Panc1 (cell line): ENCODE data around the gene TRIM17. TPM values are rescaled to one million over a fixed set of nuclear protein-coding genes. Genes with fewer than 3 reads are reported as not detected.

Experiments used
- ATAC-seq: fragments of 200-7000 bp; cut with Tn5 transposase; 2 replicates; pipeline ENCODE4 v1.9.1; 2020; ENCODE audit warnings: mild to moderate bottlenecking, moderate library complexity
- BruUV-seq: library from RNA; stranded (reverse); fragments of 400-500 nt; replicated peaks from 2 replicates; lab custom pipeline; 2021; lab: Mats Ljungman, UMichigan
- CTCF ChIA-PET: fragments of 300-600 bp; sonication (Branson Sonifier 250); formaldehyde crosslinking; loops from one replicate; lab custom pipeline; 2022; ENCODE audit warnings: antibody characterized with exemption; lab: Charles Lee
- POLR2A ChIA-PET: fragments of 300-600 bp; sonication (Branson Sonifier 250); formaldehyde crosslinking; loops from one replicate; lab custom pipeline; 2022; ENCODE audit warnings: antibody characterized with exemption; lab: Charles Lee
- DNase-seq: peaks from one replicate; pipeline ENCODE4 v3.0.0-alpha.2; 2010; ENCODE audit warnings: low read depth, low spot score
- H3K27ac ChIP-seq: 2 replicates; pipeline ENCODE4 v1.5.1; 2011; ENCODE audit warnings: mild to moderate bottlenecking, low read length, inconsistent platforms
- H3K27me3 ChIP-seq: fragments of 200-500 bp; sonication (Bioruptor generic); 2 replicates; pipeline ENCODE4 v1.6.0; 2014; ENCODE audit warnings: low read length, inconsistent platforms; ENCODE audit not compliant: control insufficient read depth, insufficient read depth
- H3K36me3 ChIP-seq: fragments of 200-500 bp; sonication (Bioruptor generic); 2 replicates; pipeline ENCODE4 v1.5.1; 2014; ENCODE audit warnings: inconsistent platforms, mild to moderate bottlenecking, low read length, moderate library complexity; ENCODE audit not compliant: control insufficient read depth, insufficient read depth
- H3K4me1 ChIP-seq: 2 replicates; pipeline ENCODE4 v1.5.1; 2011; ENCODE audit warnings: inconsistent platforms, mild to moderate bottlenecking, low read length, moderate library complexity; ENCODE audit not compliant: control insufficient read depth, insufficient read depth
- H3K4me3 ChIP-seq, 2 experiments: 2 replicates each; pipeline ENCODE4 v1.5.1; 2011 to 2012; ENCODE audit warnings: low read depth in 2 of 2, low read length in 2 of 2, mild to moderate bottlenecking in 2 of 2, inconsistent platforms in 1 of 2, moderate library complexity in 1 of 2
- H3K9me3 ChIP-seq: fragments of 200-500 bp; sonication (Bioruptor generic); 2 replicates; pipeline ENCODE4 v1.5.1; 2014; ENCODE audit warnings: low read depth, mild to moderate bottlenecking, inconsistent platforms, low read length, moderate library complexity; ENCODE audit not compliant: control insufficient read depth, insufficient read depth
- POLR2AphosphoS5 ChIP-seq: IDR thresholded peaks from 2 replicates; pipeline ENCODE4 v1.6.1; 2012; ENCODE audit warnings: mild to moderate bottlenecking, low read depth, low read length, moderate library complexity
- SIN3A ChIP-seq: IDR thresholded peaks from 2 replicates; pipeline ENCODE4 v1.6.1; 2012; ENCODE audit warnings: low read depth, mild to moderate bottlenecking, low read length, moderate library complexity, borderline replicate concordance; ENCODE audit not compliant: insufficient read depth
- TCF7L2 ChIP-seq: IDR thresholded peaks from 2 replicates; pipeline ENCODE4 v1.6.1; 2011; ENCODE audit warnings: mild to moderate bottlenecking, low read depth, low read length, inconsistent platforms
- in situ Hi-C: cut with HindIII; loops from 2 replicates; pipeline ENCODE4 v1.10.0; 2016; ENCODE audit warnings: low sequenced_read_pairs, low pct_unique_long_range_greater_than_20kb
- intact Hi-C: fragments of 100-400 bp; cut with micrococcal nuclease; formaldehyde crosslinking; loops from one replicate; pipeline ENCODE4 v1.10.0; 2022; ENCODE audit not compliant: unreplicated experiment
- total RNA-seq: library from RNA; stranded (reverse); gene quantifications from one replicate; pipeline ENCODE4 v1.2.1, GENCODE V29; 2021; ENCODE audit not compliant: unreplicated experiment
- TF ChIP-seq, protein P1 (sequence below): fragments of 450-650 bp; IDR thresholded peaks from 2 replicates; pipeline ENCODE4 v1.5.1; 2017; ENCODE audit warnings: mild to moderate bottlenecking
- TF ChIP-seq, protein P2 (sequence below), 2 experiments: IDR thresholded peaks; 2 replicates each; pipeline ENCODE4 v1.6.1; 2011 to 2012; ENCODE audit warnings: low read depth in 2 of 2, control low read depth in 1 of 2, low read length in 1 of 2, mild to moderate bottlenecking in 1 of 2, moderate library complexity in 1 of 2; ENCODE audit not compliant: insufficient read depth in 1 of 2

Gene TRIM17
- total RNA-seq, 1 experiment from 2014 or later = 1.2 TPM

DNA sequence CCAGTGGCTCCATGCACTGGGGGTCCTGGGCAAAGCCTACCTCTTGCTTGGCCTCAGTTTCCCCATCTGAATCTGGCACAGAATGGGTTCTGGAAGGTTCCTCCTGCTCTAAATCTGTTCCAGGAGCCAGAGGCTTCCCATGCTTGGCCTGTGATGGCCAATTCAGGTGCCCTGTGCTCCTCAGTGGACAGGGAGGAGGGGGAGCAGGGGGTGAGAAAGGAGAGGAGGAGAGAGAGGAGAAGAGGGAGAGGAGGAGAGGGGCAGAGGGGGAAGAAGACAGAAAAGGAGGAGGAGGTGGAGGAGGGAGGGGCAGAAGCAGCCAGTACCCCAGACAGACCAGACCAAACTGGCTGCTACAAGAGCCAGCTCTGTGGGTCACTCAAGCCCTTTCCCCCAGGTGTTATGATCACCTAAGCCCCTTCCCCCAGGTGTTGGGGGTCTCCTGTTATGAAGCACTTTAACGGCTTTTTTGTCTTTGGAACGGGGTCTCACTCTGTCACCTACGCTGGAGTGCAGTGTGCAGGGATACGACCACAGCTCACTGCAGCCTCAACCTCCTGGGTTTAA is 53.7 kb downstream of the TRIM17 start:
- Histone ChIP-seq H3K27me3 (no peaks in the 10 kb centered on the region), H3K4me3 (no peak overlapping the region), H3K9me3 (no peaks in the 10 kb centered on the region), H3K36me3 (no peaks in the 10 kb centered on the region), H3K4me1 (no peaks in the 10 kb centered on the region; the same call in 1 of the 2 replicates), H3K27ac (no peak overlapping the region)
- POLR2A ChIA-PET = no interaction called here
- TF ChIP-seq POLR2AphosphoS5 (no peak), SIN3A (no peak), TCF7L2 (no peak)
- TF ChIP-seq, protein P1, sequence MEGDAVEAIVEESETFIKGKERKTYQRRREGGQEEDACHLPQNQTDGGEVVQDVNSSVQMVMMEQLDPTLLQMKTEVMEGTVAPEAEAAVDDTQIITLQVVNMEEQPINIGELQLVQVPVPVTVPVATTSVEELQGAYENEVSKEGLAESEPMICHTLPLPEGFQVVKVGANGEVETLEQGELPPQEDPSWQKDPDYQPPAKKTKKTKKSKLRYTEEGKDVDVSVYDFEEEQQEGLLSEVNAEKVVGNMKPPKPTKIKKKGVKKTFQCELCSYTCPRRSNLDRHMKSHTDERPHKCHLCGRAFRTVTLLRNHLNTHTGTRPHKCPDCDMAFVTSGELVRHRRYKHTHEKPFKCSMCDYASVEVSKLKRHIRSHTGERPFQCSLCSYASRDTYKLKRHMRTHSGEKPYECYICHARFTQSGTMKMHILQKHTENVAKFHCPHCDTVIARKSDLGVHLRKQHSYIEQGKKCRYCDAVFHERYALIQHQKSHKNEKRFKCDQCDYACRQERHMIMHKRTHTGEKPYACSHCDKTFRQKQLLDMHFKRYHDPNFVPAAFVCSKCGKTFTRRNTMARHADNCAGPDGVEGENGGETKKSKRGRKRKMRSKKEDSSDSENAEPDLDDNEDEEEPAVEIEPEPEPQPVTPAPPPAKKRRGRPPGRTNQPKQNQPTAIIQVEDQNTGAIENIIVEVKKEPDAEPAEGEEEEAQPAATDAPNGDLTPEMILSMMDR = no peak
- TF ChIP-seq, protein P2, sequence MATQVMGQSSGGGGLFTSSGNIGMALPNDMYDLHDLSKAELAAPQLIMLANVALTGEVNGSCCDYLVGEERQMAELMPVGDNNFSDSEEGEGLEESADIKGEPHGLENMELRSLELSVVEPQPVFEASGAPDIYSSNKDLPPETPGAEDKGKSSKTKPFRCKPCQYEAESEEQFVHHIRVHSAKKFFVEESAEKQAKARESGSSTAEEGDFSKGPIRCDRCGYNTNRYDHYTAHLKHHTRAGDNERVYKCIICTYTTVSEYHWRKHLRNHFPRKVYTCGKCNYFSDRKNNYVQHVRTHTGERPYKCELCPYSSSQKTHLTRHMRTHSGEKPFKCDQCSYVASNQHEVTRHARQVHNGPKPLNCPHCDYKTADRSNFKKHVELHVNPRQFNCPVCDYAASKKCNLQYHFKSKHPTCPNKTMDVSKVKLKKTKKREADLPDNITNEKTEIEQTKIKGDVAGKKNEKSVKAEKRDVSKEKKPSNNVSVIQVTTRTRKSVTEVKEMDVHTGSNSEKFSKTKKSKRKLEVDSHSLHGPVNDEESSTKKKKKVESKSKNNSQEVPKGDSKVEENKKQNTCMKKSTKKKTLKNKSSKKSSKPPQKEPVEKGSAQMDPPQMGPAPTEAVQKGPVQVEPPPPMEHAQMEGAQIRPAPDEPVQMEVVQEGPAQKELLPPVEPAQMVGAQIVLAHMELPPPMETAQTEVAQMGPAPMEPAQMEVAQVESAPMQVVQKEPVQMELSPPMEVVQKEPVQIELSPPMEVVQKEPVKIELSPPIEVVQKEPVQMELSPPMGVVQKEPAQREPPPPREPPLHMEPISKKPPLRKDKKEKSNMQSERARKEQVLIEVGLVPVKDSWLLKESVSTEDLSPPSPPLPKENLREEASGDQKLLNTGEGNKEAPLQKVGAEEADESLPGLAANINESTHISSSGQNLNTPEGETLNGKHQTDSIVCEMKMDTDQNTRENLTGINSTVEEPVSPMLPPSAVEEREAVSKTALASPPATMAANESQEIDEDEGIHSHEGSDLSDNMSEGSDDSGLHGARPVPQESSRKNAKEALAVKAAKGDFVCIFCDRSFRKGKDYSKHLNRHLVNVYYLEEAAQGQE (IDR thresholded peaks at IDR 0.05; ENCODE audit: insufficient read depth in 1 of 2, low read depth in 2 of 2, low read length in 1 of 2) = no peak
- intact Hi-C loops = no loop called here
- CTCF ChIA-PET = no interaction called here
- no TSS peak for BruUV-seq
- DNase-seq = no peak
- ATAC-seq = no peak
- in situ Hi-C loops = no loop called here

DNA sequence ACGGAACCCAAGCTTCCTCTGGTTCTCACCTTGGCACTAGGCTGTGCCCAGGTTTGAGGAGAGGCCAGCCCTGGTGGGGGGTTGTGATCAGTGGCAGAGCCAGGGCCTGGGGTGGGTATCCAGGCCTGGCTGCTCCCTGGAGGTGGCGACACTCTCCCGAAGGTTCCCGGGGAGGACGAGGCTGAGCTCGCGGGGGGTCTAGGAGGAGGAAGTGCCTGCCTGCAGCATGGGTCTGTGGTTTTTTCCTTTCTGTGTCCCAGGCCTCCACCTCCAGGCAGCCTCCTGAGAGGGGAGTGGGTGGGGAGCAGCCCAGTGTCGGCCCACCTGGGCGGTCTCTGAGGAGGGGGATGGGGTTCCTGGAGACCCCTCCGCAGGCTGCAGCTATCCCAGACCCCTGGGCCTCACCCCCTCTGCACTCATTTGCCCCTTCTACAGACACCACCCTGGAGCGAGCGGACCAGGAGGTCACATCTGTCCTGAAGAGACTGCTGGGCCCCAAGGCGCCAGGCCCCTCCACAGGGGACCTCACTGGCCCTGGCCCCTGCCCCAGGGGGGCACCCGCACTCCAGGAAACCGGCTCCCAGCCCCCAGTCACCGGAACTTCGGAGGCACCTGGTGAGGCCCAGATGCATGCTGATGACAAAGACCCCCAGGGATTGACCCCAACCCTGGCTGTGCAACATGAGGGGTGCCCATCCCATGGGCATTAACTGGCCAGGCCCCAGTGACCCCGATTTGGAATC is 54.3 kb downstream of the TRIM17 start:
- intact Hi-C loops = no loop called here

More for the DNA sequence above, 54.3 kb downstream of the TRIM17 start:
- POLR2A ChIA-PET = no interaction called here
- Histone ChIP-seq H3K4me3 (no peak overlapping the region), H3K4me1 (no peaks in the 10 kb centered on the region), H3K36me3 (no peaks in the 10 kb centered on the region), H3K27ac (no peak overlapping the region), H3K9me3 (no peaks in the 10 kb centered on the region), H3K27me3 (no peaks in the 10 kb centered on the region)
- in situ Hi-C loops = no loop called here
- no peak for ATAC-seq
- TF ChIP-seq SIN3A = no peak
- no peak for TF ChIP-seq POLR2AphosphoS5
- TF ChIP-seq, protein P1 = no peak
- TF ChIP-seq, protein P2 (IDR thresholded peaks at IDR 0.05; ENCODE audit: insufficient read depth in 1 of 2, low read depth in 2 of 2, low read length in 1 of 2) = no peak
- TF ChIP-seq TCF7L2 = no peak
- CTCF ChIA-PET = no interaction called here
- BruUV-seq = no TSS peak
- no peak for DNase-seq
